HepG2 (cell line): ENCODE measurements around the gene EEFSEC. TPM values are rescaled to one million over a fixed set of nuclear protein-coding genes. Genes with fewer than 3 reads are reported as not detected.

Source experiments
- ARID5B ChIP-seq: IDR thresholded peaks from 2 replicates; pipeline ENCODE4 v1.4.0; 2020; ENCODE audit warnings: mild to moderate bottlenecking, missing genetic modification reagents
- BHLHE40 ChIP-seq: IDR thresholded peaks from 2 replicates; pipeline ENCODE4 v1.6.1; 2011; ENCODE audit warnings: low read length, improper control_type of control experiment
- ELF1 ChIP-seq: sonication (generic); formaldehyde crosslinking; IDR thresholded peaks from 2 replicates; pipeline ENCODE4 v1.4.0; 2020; ENCODE audit warnings: missing genetic modification reagents
- ERF ChIP-seq: IDR thresholded peaks from 2 replicates; pipeline ENCODE4 v1.6.1; 2018; ENCODE audit warnings: missing biosample characterization, missing genetic modification reagents
- HIVEP1 ChIP-seq: sonication (generic); formaldehyde crosslinking; IDR thresholded peaks from 2 replicates; pipeline ENCODE4 v1.4.0; 2020; ENCODE audit warnings: mild to moderate bottlenecking, missing genetic modification reagents
- HMG20A ChIP-seq: IDR thresholded peaks from 2 replicates; pipeline ENCODE4 v1.6.1; 2016; ENCODE audit warnings: borderline replicate concordance
- HOXA5 ChIP-seq: sonication (generic); formaldehyde crosslinking; IDR thresholded peaks from 2 replicates; pipeline ENCODE4 v1.4.0; 2020; ENCODE audit warnings: missing genetic modification reagents
- MAFF ChIP-seq: IDR thresholded peaks from 2 replicates; pipeline ENCODE4 v1.6.1; 2011; ENCODE audit warnings: low read depth, low read length, improper control_type of control experiment
- MIXL1 ChIP-seq: IDR thresholded peaks from 2 replicates; pipeline ENCODE4 v1.6.1; 2016
- NFKBIZ ChIP-seq: IDR thresholded peaks from 2 replicates; pipeline ENCODE4 v1.6.1; 2018; ENCODE audit warnings: missing genetic modification reagents, missing compliant biosample characterization
- NR2F2 ChIP-seq: IDR thresholded peaks from 2 replicates; pipeline ENCODE4 v1.6.1; 2012; ENCODE audit warnings: low read depth, inconsistent platforms, borderline replicate concordance
- SIN3A ChIP-seq: IDR thresholded peaks from 2 replicates; pipeline ENCODE4 v1.6.1; 2011; ENCODE audit warnings: low read depth, mild to moderate bottlenecking, control low read depth, low read length, borderline replicate concordance
- SOX13 ChIP-seq, 3 experiments: fragments of 450-650 bp in 1 of 3; sonication (generic) in 1 of 3; formaldehyde crosslinking in 1 of 3; IDR thresholded peaks in 2 of 3; conservative IDR thresholded peaks in 1 of 3; 2 replicates each; pipeline versions ENCODE4 v1.5.0 to v1.6.1; 2016 to 2020; ENCODE audit warnings: antibody characterized with exemption in 1 of 3, mild to moderate bottlenecking in 1 of 3, missing compliant biosample characterization in 1 of 3, missing genetic modification reagents in 1 of 3, moderate library complexity in 1 of 3
- ZFP1 ChIP-seq: IDR thresholded peaks from 2 replicates; pipeline ENCODE4 v1.6.1; 2016
- ZHX1 ChIP-seq: sonication (generic); formaldehyde crosslinking; IDR thresholded peaks from 2 replicates; pipeline ENCODE4 v1.8.1; 2022; ENCODE audit warnings: low read depth, mild to moderate bottlenecking, missing genetic modification reagents
- ZNF101 ChIP-seq: sonication (generic); formaldehyde crosslinking; IDR thresholded peaks from 2 replicates; pipeline ENCODE4 v1.4.0; 2020; ENCODE audit warnings: mild to moderate bottlenecking, low read depth, missing genetic modification reagents, borderline replicate concordance
- ZNF552 ChIP-seq: sonication (generic); formaldehyde crosslinking; IDR thresholded peaks from 2 replicates; pipeline ENCODE4 v1.9.0; 2022; ENCODE audit warnings: missing genetic modification reagents, mild to moderate bottlenecking, borderline replicate concordance
- ZNF652 ChIP-seq: IDR thresholded peaks from 2 replicates; pipeline ENCODE4 v1.6.1; 2016; ENCODE audit warnings: low read depth, borderline replicate concordance
- polyA plus RNA-seq, 8 experiments: library from polyadenylated mRNA; depleted of rRNA in 3 of 8; stranded (reverse) in 7 of 8; unstranded in 1 of 8; fragments of >200 nt; fragmentation: Illumina TruSeq in 4 of 8; extraction: Trizol in 4 of 8; gene quantifications; 2 replicates each; pipeline versions ENCODE4 v1.2.1 to v1.2.3, GENCODE V29; 2011 to 2016; ENCODE audit warnings: low read depth in 4 of 8, missing spikeins in 1 of 8, mixed read lengths in 1 of 8; ENCODE audit not compliant: insufficient read depth in 1 of 8
- total RNA-seq, 5 experiments: library from RNA; depleted of rRNA; stranded (reverse); fragments of >200 nt; fragmentation: Illumina TruSeq; extraction: Trizol; gene quantifications; 2 replicates each; pipeline ENCODE4 v1.2.3, GENCODE V29; 2016; ENCODE audit warnings: low read depth in 1 of 5
- TF ChIP-seq, protein P1 (sequence below): sonication (generic); formaldehyde crosslinking; IDR thresholded peaks from 2 replicates; pipeline ENCODE4 v1.4.0; 2020; ENCODE audit warnings: missing genetic modification reagents
- TF ChIP-seq, protein P2 (sequence below): IDR thresholded peaks from 2 replicates; pipeline ENCODE4 v1.6.1; 2018; ENCODE audit warnings: missing genetic modification reagents

EEFSEC gene
- total and polyA plus RNA-seq, 2 of the 13 experiments (the other 11 are each of a cell fraction or from before 2014, with no cell fraction given): 6.4 to 24.2 TPM

GRCh38 chr3:128170866-128171516, 17.7 kb downstream of the EEFSEC start (continued):
- no peak for TF ChIP-seq ZHX1 (CRISPR knock-in tag)
- TF ChIP-seq MAFF: peak; percentile 74
- TF ChIP-seq ZNF652 (CRISPR knock-in tag): peak; percentile 57; the same call in 1 of the 2 replicates
- no peak for TF ChIP-seq SOX13 (IDR thresholded peaks at IDR 0.05)
- TF ChIP-seq SOX13 (CRISPR knock-in tag; conservative IDR thresholded peaks at IDR 0.05 in 1 of 2, IDR thresholded peaks at IDR 0.05 in 1 of 2): peak in 1 of 2 experiments; percentile 53; a peak in 1 of 4 replicates
- no peak for TF ChIP-seq ZNF552 (CRISPR knock-in tag)
- TF ChIP-seq, protein P1, sequence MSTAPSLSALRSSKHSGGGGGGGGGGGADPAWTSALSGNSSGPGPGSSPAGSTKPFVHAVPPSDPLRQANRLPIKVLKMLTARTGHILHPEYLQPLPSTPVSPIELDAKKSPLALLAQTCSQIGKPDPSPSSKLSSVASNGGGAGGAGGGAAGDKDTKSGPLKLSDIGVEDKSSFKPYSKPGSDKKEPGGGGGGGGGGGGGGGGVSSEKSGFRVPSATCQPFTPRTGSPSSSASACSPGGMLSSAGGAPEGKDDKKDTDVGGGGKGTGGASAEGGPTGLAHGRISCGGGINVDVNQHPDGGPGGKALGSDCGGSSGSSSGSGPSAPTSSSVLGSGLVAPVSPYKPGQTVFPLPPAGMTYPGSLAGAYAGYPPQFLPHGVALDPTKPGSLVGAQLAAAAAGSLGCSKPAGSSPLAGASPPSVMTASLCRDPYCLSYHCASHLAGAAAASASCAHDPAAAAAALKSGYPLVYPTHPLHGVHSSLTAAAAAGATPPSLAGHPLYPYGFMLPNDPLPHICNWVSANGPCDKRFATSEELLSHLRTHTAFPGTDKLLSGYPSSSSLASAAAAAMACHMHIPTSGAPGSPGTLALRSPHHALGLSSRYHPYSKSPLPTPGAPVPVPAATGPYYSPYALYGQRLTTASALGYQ (CRISPR knock-in tag): 0 out of 2 replicates have a peak, but pooled peaks have one; percentile 26
- TF ChIP-seq, protein P2, sequence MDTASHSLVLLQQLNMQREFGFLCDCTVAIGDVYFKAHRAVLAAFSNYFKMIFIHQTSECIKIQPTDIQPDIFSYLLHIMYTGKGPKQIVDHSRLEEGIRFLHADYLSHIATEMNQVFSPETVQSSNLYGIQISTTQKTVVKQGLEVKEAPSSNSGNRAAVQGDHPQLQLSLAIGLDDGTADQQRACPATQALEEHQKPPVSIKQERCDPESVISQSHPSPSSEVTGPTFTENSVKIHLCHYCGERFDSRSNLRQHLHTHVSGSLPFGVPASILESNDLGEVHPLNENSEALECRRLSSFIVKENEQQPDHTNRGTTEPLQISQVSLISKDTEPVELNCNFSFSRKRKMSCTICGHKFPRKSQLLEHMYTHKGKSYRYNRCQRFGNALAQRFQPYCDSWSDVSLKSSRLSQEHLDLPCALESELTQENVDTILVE: peak; percentile 31; the same call in 1 of the 2 replicates
- TF ChIP-seq HIVEP1: no peak
- 0 out of 2 replicates have a peak, but pooled peaks have one; percentile 25 for TF ChIP-seq NFKBIZ (CRISPR knock-in tag)
- peak; percentile 89 for TF ChIP-seq NR2F2
- 0 out of 2 replicates have a peak, but pooled peaks have one; percentile 17 for TF ChIP-seq ELF1 (CRISPR knock-in tag)
- TF ChIP-seq BHLHE40: 0 out of 2 replicates have a peak, but pooled peaks have one; percentile 37
- peak; percentile 81 for TF ChIP-seq ARID5B (CRISPR knock-in tag)
- TF ChIP-seq HMG20A (CRISPR knock-in tag): peak; percentile 34; the same call in 1 of the 2 replicates
- no peak for TF ChIP-seq ZNF101 (CRISPR knock-in tag)
- TF ChIP-seq MIXL1 (CRISPR knock-in tag): peak; percentile 81
- 0 out of 2 replicates have a peak, but pooled peaks have one; percentile 17 for TF ChIP-seq SIN3A
- TF ChIP-seq ERF: peak; percentile 66
- peak; percentile 70; the same call in 1 of the 2 replicates for TF ChIP-seq HOXA5 (CRISPR knock-in tag)
- TF ChIP-seq ZFP1: 0 out of 2 replicates have a peak, but pooled peaks have one; percentile 53
